Karpas-422 (cell line): Measurements from ENCODE around the gene FMN1. TPM values are rescaled to one million over a fixed set of nuclear protein-coding genes. Genes with fewer than 3 reads are reported as not detected.
A peak's percentile ranks its signal among the peaks of the same experiment; 100 is the strongest.

Experiments
- DNase-seq: peaks from one replicate; pipeline ENCODE4 v3.0.0-alpha.2; 2015
- H2AFZ ChIP-seq: fragments of 200-600 bp; sonication (generic); 2 replicates; pipeline ENCODE4 v1.6.1; 2014; ENCODE audit warnings: antibody characterized with exemption, low read length, mixed read lengths
- H3K27ac ChIP-seq: fragments of 200-600 bp; sonication (generic); 2 replicates; pipeline ENCODE4 v1.5.1; 2014; ENCODE audit warnings: mild to moderate bottlenecking, low read length, moderate library complexity
- H3K27me3 ChIP-seq: fragments of 200-600 bp; sonication (generic); 2 replicates; pipeline ENCODE4 v1.6.1; 2014; ENCODE audit warnings: low read length, mixed read lengths
- H3K36me3 ChIP-seq: fragments of 200-600 bp; sonication (generic); 2 replicates; pipeline ENCODE4 v1.6.1; 2014; ENCODE audit warnings: low read length, mixed read lengths; ENCODE audit not compliant: insufficient read depth
- H3K4me1 ChIP-seq: fragments of 200-600 bp; sonication (generic); 2 replicates; pipeline ENCODE4 v1.6.1; 2014; ENCODE audit warnings: mild to moderate bottlenecking, low read length, mixed read lengths
- H3K4me2 ChIP-seq: fragments of 200-600 bp; sonication (generic); 2 replicates; pipeline ENCODE4 v1.6.1; 2014; ENCODE audit warnings: low read length, low read depth, mild to moderate bottlenecking; ENCODE audit not compliant: poor library complexity, severe bottlenecking
- H3K4me3 ChIP-seq: fragments of 200-600 bp; sonication (generic); 2 replicates; pipeline ENCODE4 v1.5.1; 2014; ENCODE audit warnings: mild to moderate bottlenecking, antibody characterized with exemption, low read length, mixed read lengths
- H3K79me2 ChIP-seq: fragments of 200-600 bp; sonication (generic); 2 replicates; pipeline ENCODE4 v1.6.1; 2014; ENCODE audit warnings: mild to moderate bottlenecking, low read length, mixed read lengths
- H3K9ac ChIP-seq: fragments of 200-600 bp; sonication (generic); 2 replicates; pipeline ENCODE4 v1.6.0; 2014; ENCODE audit warnings: low read length
- H3K9me2 ChIP-seq: fragments of 200-600 bp; sonication (generic), shearing (Covaris generic); replicated peaks from 2 replicates; pipeline ENCODE4 v1.6.0; 2014; ENCODE audit warnings: mild to moderate bottlenecking, low read length, moderate library complexity; ENCODE audit not compliant: insufficient read depth
- H3K9me3 ChIP-seq: fragments of 300-700, 200-600 bp; sonication (generic); 2 replicates; pipeline ENCODE4 v1.6.1; 2014; ENCODE audit warnings: low read length, mixed read lengths
- H4K20me1 ChIP-seq: fragments of 200-600 bp; sonication (generic); 2 replicates; pipeline ENCODE4 v1.6.1; 2014; ENCODE audit warnings: mild to moderate bottlenecking, antibody characterized with exemption, low read length, low read depth; ENCODE audit not compliant: insufficient read depth
- total RNA-seq: library from RNA; depleted of rRNA; stranded (reverse); fragments of >200 nt; shearing (Covaris generic); gene quantifications from 2 replicates; pipeline ENCODE4 v1.2.3, GENCODE V29; 2014; ENCODE audit warnings: low replicate concordance

The FMN1 gene
- total RNA-seq, 1 experiment from 2014 or later = 1.1 TPM

DNA sequence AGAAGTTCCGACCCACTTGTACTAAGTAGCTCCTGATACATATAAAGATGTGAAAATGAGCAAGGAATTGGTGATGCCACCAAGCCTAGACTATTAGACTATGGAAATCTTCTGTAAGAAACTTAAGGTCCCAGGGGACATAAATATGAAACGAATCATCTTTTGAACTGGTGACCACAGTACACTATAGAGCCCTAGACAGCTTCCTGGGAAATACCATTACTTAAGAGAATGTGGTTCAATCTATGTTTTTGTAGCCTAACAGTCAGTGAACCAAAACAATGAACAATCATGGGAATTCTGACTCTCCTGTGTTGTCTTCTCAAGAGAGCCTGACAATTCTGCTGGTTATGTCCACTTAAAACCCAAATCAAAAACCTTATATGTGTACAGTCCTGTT is 285.1 kb downstream of the FMN1 start:
- peaks cover 24% of the 10 kb centered on the region for H3K4me1 ChIP-seq
- H2AFZ ChIP-seq = no peak overlapping the region
- no peaks in the 10 kb centered on the region for H3K36me3 ChIP-seq
- no peak overlapping the region for H3K27ac ChIP-seq
- H3K79me2 ChIP-seq = no peaks in the 10 kb centered on the region
- no peak overlapping the region for H3K4me3 ChIP-seq
- H3K9me3 ChIP-seq = no peaks in the 10 kb centered on the region
- H3K27me3 ChIP-seq = peaks cover 5% of the 10 kb centered on the region; the same call in 1 of the 2 replicates
- DNase-seq = no peak
- H3K9ac ChIP-seq = no peak overlapping the region
- no peaks in the 10 kb centered on the region for H3K9me2 ChIP-seq
- no peaks in the 10 kb centered on the region; the same call in 1 of the 2 replicates for H4K20me1 ChIP-seq
- peak overlapping the region; percentile 49 for H3K4me2 ChIP-seq

- H3K9me3 ChIP-seq = no peaks in the 10 kb centered on the region
- no peak for DNase-seq
- no peak overlapping the region for H3K9ac ChIP-seq
- peaks cover 24% of the 10 kb centered on the region for H3K4me1 ChIP-seq
- H3K79me2 ChIP-seq = no peaks in the 10 kb centered on the region
- H3K36me3 ChIP-seq = no peaks in the 10 kb centered on the region
- H3K4me2 ChIP-seq = peak overlapping the region; percentile 49
- H3K4me3 ChIP-seq = 0 out of 2 replicates have a peak overlapping the region, but pooled peaks have one; percentile 21
- H3K27me3 ChIP-seq = peaks cover 5% of the 10 kb centered on the region; the same call in 1 of the 2 replicates
- H2AFZ ChIP-seq = no peak overlapping the region
- H3K27ac ChIP-seq = no peak overlapping the region
- no peaks in the 10 kb centered on the region for H3K9me2 ChIP-seq
- H4K20me1 ChIP-seq = no peaks in the 10 kb centered on the region; the same call in 1 of the 2 replicates
These were observed 285.6 kb downstream of the FMN1 start for GRCh38 chr15:32908872-32909271.

- peak; percentile 84 for DNase-seq
- no peak overlapping the region for H3K9ac ChIP-seq
- no peak overlapping the region for H2AFZ ChIP-seq
- H3K27ac ChIP-seq = no peak overlapping the region
- no peaks in the 10 kb centered on the region for H3K36me3 ChIP-seq
- H3K9me3 ChIP-seq = no peaks in the 10 kb centered on the region
- H4K20me1 ChIP-seq = no peaks in the 10 kb centered on the region; the same call in 1 of the 2 replicates
- H3K9me2 ChIP-seq = no peaks in the 10 kb centered on the region
- peak overlapping the region; percentile 33; the same call in 1 of the 2 replicates for H3K4me3 ChIP-seq
- peaks cover 5% of the 10 kb centered on the region; the same call in 1 of the 2 replicates for H3K27me3 ChIP-seq
- no peaks in the 10 kb centered on the region for H3K79me2 ChIP-seq
- H3K4me2 ChIP-seq = peak overlapping the region; percentile 49
- H3K4me1 ChIP-seq = peaks cover 24% of the 10 kb centered on the region
These were observed 286.2 kb downstream of the FMN1 start for GRCh38 chr15:32908135-32908801.

DNA sequence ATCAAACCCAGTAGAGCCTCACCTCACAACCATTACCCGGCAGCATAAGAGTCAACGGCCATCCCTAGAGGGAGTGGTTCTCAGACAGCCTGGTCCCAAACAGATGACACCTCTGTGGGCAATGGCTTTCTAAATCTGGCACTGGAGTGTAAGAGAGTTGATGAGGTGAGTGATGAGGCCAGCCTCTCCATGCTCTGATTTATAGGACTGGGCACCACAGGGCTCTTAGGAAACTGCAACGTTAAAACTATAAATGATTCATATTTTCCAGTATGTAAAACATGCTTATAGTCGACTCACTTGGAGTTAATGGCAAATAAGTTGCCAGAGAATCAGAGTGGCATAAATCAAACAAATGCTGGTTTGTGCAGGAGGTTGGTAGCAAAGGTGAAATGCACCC is 289.0 kb downstream of the FMN1 start:
- H4K20me1 ChIP-seq = no peaks in the 10 kb centered on the region; the same call in 1 of the 2 replicates
- H3K4me1 ChIP-seq = peaks cover 24% of the 10 kb centered on the region
- no peak for DNase-seq
- H3K79me2 ChIP-seq = no peaks in the 10 kb centered on the region
- no peak overlapping the region for H3K27ac ChIP-seq
- peaks cover 5% of the 10 kb centered on the region; the same call in 1 of the 2 replicates for H3K27me3 ChIP-seq
- no peaks in the 10 kb centered on the region for H3K36me3 ChIP-seq
- no peak overlapping the region for H2AFZ ChIP-seq
- no peak overlapping the region for H3K9ac ChIP-seq
- H3K9me3 ChIP-seq = no peaks in the 10 kb centered on the region
- no peak overlapping the region for H3K4me3 ChIP-seq
- H3K4me2 ChIP-seq = no peak overlapping the region
- H3K9me2 ChIP-seq = no peaks in the 10 kb centered on the region

- Histone ChIP-seq H3K4me3 (no peak overlapping the region), H3K36me3 (no peaks in the 10 kb centered on the region), H3K27me3 (peaks cover 5% of the 10 kb centered on the region; the same call in 1 of the 2 replicates), H2AFZ (no peak overlapping the region), H3K27ac (no peak overlapping the region), H3K4me1 (peaks cover 23% of the 10 kb centered on the region), H3K9me3 (no peaks in the 10 kb centered on the region), H3K9ac (no peak overlapping the region), H3K4me2 (no peak overlapping the region), H3K9me2 (no peaks in the 10 kb centered on the region), H3K79me2 (no peaks in the 10 kb centered on the region), H4K20me1 (no peaks in the 10 kb centered on the region; the same call in 1 of the 2 replicates)
- DNase-seq = no peak
These were observed 290.1 kb downstream of the FMN1 start for GRCh38 chr15:32904448-32904847.

- Histone ChIP-seq H3K9me3 (no peaks in the 10 kb centered on the region), H3K36me3 (no peaks in the 10 kb centered on the region), H2AFZ (no peak overlapping the region), H3K79me2 (no peaks in the 10 kb centered on the region), H3K4me2 (no peak overlapping the region), H3K27ac (no peak overlapping the region), H3K4me1 (peaks cover 23% of the 10 kb centered on the region), H4K20me1 (no peaks in the 10 kb centered on the region; the same call in 1 of the 2 replicates), H3K9me2 (no peaks in the 10 kb centered on the region), H3K9ac (no peak overlapping the region), H3K27me3 (0 out of 2 replicates have a peak, but pooled peaks cover 2% of the 10 kb centered on the region), H3K4me3 (no peak overlapping the region)
- DNase-seq = no peak
These were observed 290.8 kb downstream of the FMN1 start for GRCh38 chr15:32903591-32904290.

DNA sequence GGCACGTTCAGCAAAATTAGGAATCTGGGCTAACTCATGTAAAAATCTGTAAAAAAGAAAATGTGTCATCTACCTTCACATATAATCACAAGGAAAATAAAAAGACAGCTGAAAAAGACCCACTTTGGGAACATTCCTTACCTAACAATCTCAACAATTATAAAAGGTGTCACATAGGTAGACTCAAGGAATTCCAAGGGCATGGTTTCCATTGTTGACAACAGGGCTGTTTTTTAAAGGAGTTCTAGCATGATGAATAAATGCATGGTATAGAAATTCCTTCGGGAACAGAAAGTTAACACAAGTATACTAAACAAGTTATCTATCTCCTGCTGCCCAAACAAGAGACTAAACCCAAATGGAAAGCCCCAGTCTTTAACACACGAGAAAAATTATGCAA is 292.5 kb downstream of the FMN1 start:
- H3K36me3 ChIP-seq = no peaks in the 10 kb centered on the region
- no peak overlapping the region for H2AFZ ChIP-seq
- no peak overlapping the region for H3K4me3 ChIP-seq
- H3K9ac ChIP-seq = no peak overlapping the region
- H3K4me2 ChIP-seq = no peak overlapping the region
- H3K4me1 ChIP-seq = peaks cover 21% of the 10 kb centered on the region
- 0 out of 2 replicates have a peak, but pooled peaks cover 3% of the 10 kb centered on the region for H3K27me3 ChIP-seq
- no peaks in the 10 kb centered on the region for H3K9me2 ChIP-seq
- no peaks in the 10 kb centered on the region for H4K20me1 ChIP-seq
- no peaks in the 10 kb centered on the region for H3K9me3 ChIP-seq
- DNase-seq = no peak
- H3K27ac ChIP-seq = no peak overlapping the region
- no peaks in the 10 kb centered on the region for H3K79me2 ChIP-seq

- no peaks in the 10 kb centered on the region for H3K9me3 ChIP-seq
- no peak overlapping the region for H3K4me3 ChIP-seq
- no peaks in the 10 kb centered on the region for H3K9me2 ChIP-seq
- H3K9ac ChIP-seq = no peak overlapping the region
- H2AFZ ChIP-seq = no peak overlapping the region
- no peaks in the 10 kb centered on the region for H4K20me1 ChIP-seq
- H3K27me3 ChIP-seq = 0 out of 2 replicates have a peak, but pooled peaks cover 3% of the 10 kb centered on the region
- H3K79me2 ChIP-seq = no peaks in the 10 kb centered on the region
- H3K4me1 ChIP-seq = peaks cover 23% of the 10 kb centered on the region
- no peak overlapping the region for H3K27ac ChIP-seq
- DNase-seq = no peak
- no peaks in the 10 kb centered on the region for H3K36me3 ChIP-seq
- H3K4me2 ChIP-seq = no peak overlapping the region
These were observed 293.3 kb downstream of the FMN1 start for GRCh38 chr15:32901192-32901591.
